Measurements from ENCODE around the gene ROCK2.

ROCK2 gene

GRCh38 chr2:11343368-11343649 lies 1.1 kb downstream of the ROCK2 start:
- TF ChIP-seq, protein P1, sequence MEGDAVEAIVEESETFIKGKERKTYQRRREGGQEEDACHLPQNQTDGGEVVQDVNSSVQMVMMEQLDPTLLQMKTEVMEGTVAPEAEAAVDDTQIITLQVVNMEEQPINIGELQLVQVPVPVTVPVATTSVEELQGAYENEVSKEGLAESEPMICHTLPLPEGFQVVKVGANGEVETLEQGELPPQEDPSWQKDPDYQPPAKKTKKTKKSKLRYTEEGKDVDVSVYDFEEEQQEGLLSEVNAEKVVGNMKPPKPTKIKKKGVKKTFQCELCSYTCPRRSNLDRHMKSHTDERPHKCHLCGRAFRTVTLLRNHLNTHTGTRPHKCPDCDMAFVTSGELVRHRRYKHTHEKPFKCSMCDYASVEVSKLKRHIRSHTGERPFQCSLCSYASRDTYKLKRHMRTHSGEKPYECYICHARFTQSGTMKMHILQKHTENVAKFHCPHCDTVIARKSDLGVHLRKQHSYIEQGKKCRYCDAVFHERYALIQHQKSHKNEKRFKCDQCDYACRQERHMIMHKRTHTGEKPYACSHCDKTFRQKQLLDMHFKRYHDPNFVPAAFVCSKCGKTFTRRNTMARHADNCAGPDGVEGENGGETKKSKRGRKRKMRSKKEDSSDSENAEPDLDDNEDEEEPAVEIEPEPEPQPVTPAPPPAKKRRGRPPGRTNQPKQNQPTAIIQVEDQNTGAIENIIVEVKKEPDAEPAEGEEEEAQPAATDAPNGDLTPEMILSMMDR (conservative IDR thresholded peaks at IDR 0.05; ENCODE audit: control insufficient read depth, insufficient read depth, low read depth, low read length) = no peak
- DNase-seq (ENCODE audit: low read depth) = no peak
- H3K4me3 ChIP-seq (ENCODE audit: control insufficient read depth, low read depth, low read length) = peak overlapping the region; percentile 92

DNA sequence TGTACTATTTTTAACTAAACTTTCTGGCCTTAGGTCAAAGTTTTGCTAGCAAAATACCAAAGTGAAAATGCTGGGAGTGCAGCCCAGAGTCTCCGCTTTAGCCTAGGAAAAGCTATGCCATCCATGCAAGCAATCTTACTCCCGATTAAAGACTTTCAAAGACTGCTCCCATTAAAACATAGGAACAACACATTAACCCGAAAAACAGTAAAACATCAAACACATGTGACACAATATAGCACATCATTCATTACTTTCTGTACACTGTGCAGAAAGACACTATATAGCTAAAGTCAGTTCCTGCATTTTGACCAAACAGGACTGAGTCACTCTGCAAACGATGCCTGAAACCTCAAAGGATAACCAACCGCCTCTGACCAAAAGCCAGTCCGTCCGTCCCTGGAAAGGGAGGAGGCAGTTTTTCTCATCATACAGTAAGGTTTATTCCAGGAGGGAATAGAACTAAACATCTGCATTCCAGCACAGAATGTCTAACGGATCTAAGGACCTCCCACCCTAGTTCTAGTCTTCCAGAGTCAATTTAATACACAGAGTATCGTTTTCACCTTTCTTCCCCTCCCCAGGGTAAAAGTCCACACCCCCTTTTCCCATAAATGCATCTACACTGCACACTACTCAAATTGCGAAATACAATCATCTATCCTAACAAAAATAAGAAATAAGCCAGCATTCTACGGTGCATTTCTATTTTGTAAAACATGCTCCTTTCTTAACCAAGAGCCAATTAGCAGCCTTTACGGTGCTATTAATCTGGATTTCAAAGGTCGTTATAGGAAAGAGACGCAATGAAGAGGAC lies 1.7 kb downstream of the ROCK2 start:
- TF ChIP-seq, protein P1 (conservative IDR thresholded peaks at IDR 0.05; ENCODE audit: control insufficient read depth, insufficient read depth, low read depth, low read length) = no peak
- peak; percentile 85 for DNase-seq (ENCODE audit: low read depth)
- H3K4me3 ChIP-seq (ENCODE audit: control insufficient read depth, low read depth, low read length) = peak overlapping the region; percentile 92

DNA sequence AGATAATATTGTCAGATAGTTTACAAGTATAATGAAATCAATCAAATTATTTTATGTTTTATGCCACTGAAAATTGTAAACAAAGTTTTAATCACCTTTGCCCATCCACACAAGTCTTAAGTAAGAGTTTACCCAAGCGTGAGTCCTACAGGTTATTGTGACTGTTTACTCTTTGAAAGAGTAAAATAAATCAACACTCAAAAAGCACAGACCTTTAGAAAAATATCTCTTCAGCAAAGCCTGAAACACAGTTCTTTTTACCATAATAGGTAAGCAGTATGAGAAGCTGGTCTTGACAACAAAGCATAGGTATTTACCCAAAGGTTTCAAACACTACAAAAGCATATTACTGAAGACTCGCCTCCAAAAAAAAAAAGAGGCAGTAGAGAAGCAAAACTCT lies 3.7 kb downstream of the ROCK2 start:
- TF ChIP-seq, protein P1 (conservative IDR thresholded peaks at IDR 0.05; ENCODE audit: control insufficient read depth, insufficient read depth, low read depth, low read length) = no peak
- H3K4me3 ChIP-seq (ENCODE audit: control insufficient read depth, low read depth, low read length) = no peak overlapping the region
- no peak for DNase-seq (ENCODE audit: low read depth)

DNA sequence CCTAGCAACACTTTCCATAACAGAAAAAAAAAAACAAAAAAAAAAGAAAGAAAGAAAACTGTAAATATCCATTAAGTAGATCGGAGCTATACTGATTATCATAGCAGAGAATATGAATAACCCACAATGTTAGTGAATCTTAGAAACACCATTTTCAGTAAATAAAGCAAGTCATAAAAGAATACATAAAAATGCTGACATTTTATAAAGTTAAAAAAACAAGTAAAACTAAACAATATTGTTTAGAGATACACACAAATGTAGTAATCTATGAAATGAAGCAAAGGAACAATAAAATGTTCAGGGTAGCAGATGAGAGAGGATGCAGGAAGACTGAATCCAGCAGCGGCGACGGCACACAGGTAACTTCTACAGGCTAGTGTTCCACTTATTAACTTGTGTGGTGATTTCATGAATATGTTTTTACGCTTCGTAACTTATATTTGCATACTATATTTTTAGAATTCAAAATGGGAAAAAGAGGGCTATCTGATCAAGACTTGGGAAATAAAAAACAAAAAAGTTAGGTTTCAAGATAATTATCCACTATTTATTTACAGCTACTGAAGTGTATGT lies 4.8 kb downstream of the ROCK2 start:
- no peak overlapping the region for H3K4me3 ChIP-seq (ENCODE audit: control insufficient read depth, low read depth, low read length)
- DNase-seq (ENCODE audit: low read depth) = no peak
- TF ChIP-seq, protein P1 (conservative IDR thresholded peaks at IDR 0.05; ENCODE audit: control insufficient read depth, insufficient read depth, low read depth, low read length) = no peak

GRCh38 chr2:11338580-11338979 lies 5.9 kb downstream of the ROCK2 start:
- TF ChIP-seq, protein P1 (conservative IDR thresholded peaks at IDR 0.05; ENCODE audit: control insufficient read depth, insufficient read depth, low read depth, low read length) = no peak
- DNase-seq (ENCODE audit: low read depth) = no peak
- no peak overlapping the region for H3K4me3 ChIP-seq (ENCODE audit: control insufficient read depth, low read depth, low read length)

DNA sequence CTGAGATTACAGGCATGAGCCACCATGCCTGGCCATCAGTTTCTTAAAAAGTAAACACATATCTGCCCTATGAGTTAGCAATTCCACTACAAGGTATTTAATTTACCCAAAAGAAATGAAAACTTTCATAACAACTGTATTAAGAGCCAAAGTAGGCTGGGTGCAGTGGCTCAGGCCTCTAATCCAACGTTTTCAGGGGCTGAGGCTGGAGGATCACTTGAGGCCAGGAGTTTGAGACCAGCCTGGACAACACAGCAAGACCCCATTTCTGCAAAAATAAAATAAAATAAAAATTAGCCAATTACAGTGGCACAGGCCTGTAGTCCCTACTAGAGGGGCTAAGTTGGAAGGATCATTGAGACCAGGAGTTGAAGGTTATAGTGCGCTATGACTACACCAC lies 6.5 kb downstream of the ROCK2 start:
- DNase-seq (ENCODE audit: low read depth) = no peak
- H3K4me3 ChIP-seq (ENCODE audit: control insufficient read depth, low read depth, low read length) = no peak overlapping the region
- TF ChIP-seq, protein P1 (conservative IDR thresholded peaks at IDR 0.05; ENCODE audit: control insufficient read depth, insufficient read depth, low read depth, low read length) = no peak
